ACC112 (cell line): Measurements from ENCODE around the gene CLIP2.

Experiments
- H2AFZ ChIP-seq: fragments of 200-600 bp; sonication (generic); one replicate; pipeline ENCODE4 v1.6.0; 2017; ENCODE audit warnings: antibody characterized with exemption, low read length; ENCODE audit not compliant: unreplicated experiment
- H3K27ac ChIP-seq: fragments of 200-600 bp; sonication (generic); 2 replicates; pipeline ENCODE4 v1.5.1; 2014; ENCODE audit warnings: low read depth, mild to moderate bottlenecking, antibody characterized with exemption, low read length, moderate library complexity
- H3K27me3 ChIP-seq: fragments of 200-600 bp; sonication (generic); 2 replicates; pipeline ENCODE4 v1.6.1; 2014; ENCODE audit warnings: mild to moderate bottlenecking, antibody characterized with exemption, low read length, moderate library complexity, mixed read lengths; ENCODE audit not compliant: insufficient read depth
- H3K36me3 ChIP-seq: fragments of 200-600 bp; sonication (generic); 2 replicates; pipeline ENCODE4 v1.6.1; 2016; ENCODE audit warnings: mild to moderate bottlenecking, antibody characterized with exemption, low read length, moderate library complexity, mixed read lengths; ENCODE audit not compliant: insufficient read depth
- H3K4me1 ChIP-seq: fragments of 200-600 bp; sonication (generic); one replicate; pipeline ENCODE4 v1.6.1; 2016; ENCODE audit warnings: low read length, mixed read lengths; ENCODE audit not compliant: insufficient read depth, unreplicated experiment, control insufficient read depth
- H3K4me3 ChIP-seq: fragments of 200-600 bp; sonication (generic); 2 replicates; pipeline ENCODE4 v1.5.1; 2014; ENCODE audit warnings: mild to moderate bottlenecking, low read depth, low read length
- H3K79me2 ChIP-seq: fragments of 200-600 bp; sonication (generic); one replicate; pipeline ENCODE4 v1.6.0; 2016; ENCODE audit warnings: low read length; ENCODE audit not compliant: control insufficient read depth, unreplicated experiment, insufficient read depth

Gene CLIP2

GRCh38 chr7:74299401-74299800, 10.2 kb downstream of the CLIP2 start:
- no peaks in the 10 kb centered on the region for H3K36me3 ChIP-seq
- no peak overlapping the region for H3K4me3 ChIP-seq
- H3K4me1 ChIP-seq: peaks cover 8% of the 10 kb centered on the region
- no peak overlapping the region for H2AFZ ChIP-seq
- H3K27me3 ChIP-seq: no peaks in the 10 kb centered on the region
- peaks cover 42% of the 10 kb centered on the region for H3K79me2 ChIP-seq
- no peak overlapping the region for H3K27ac ChIP-seq

- peaks cover 29% of the 10 kb centered on the region for H3K79me2 ChIP-seq
These were observed 11.7 kb downstream of the CLIP2 start for GRCh38 chr7:74300926-74301325.

GRCh38 chr7:74302745-74303221, 13.6 kb downstream of the CLIP2 start:
- H3K27ac ChIP-seq: no peak overlapping the region
- H3K79me2 ChIP-seq: peaks cover 20% of the 10 kb centered on the region
- H3K36me3 ChIP-seq: no peaks in the 10 kb centered on the region

More at GRCh38 chr7:74300926-74301325, 11.7 kb downstream of the CLIP2 start:
- Histone ChIP-seq H3K27ac (no peak overlapping the region), H3K4me3 (no peak overlapping the region), H3K27me3 (no peaks in the 10 kb centered on the region), H3K4me1 (peaks cover 4% of the 10 kb centered on the region), H3K36me3 (no peaks in the 10 kb centered on the region), H2AFZ (no peak overlapping the region)

GRCh38 chr7:74304550-74304949, 15.3 kb downstream of the CLIP2 start:
- Histone ChIP-seq H3K4me1 (peaks cover 18% of the 10 kb centered on the region), H3K27me3 (no peaks in the 10 kb centered on the region), H2AFZ (no peak overlapping the region), H3K79me2 (peaks cover 20% of the 10 kb centered on the region), H3K4me3 (no peak overlapping the region), H3K27ac (no peak overlapping the region), H3K36me3 (no peaks in the 10 kb centered on the region)

More at GRCh38 chr7:74302745-74303221, 13.6 kb downstream of the CLIP2 start:
- H3K4me3 ChIP-seq: no peak overlapping the region
- no peaks in the 10 kb centered on the region for H3K27me3 ChIP-seq
- H3K4me1 ChIP-seq: peaks cover 18% of the 10 kb centered on the region
- H2AFZ ChIP-seq: no peak overlapping the region

GRCh38 chr7:74306004-74306729, 17.0 kb downstream of the CLIP2 start:
- H3K27me3 ChIP-seq: no peaks in the 10 kb centered on the region
- peaks cover 18% of the 10 kb centered on the region for H3K4me1 ChIP-seq
- H3K4me3 ChIP-seq: no peak overlapping the region; the same call in 1 of the 2 replicates
- no peak overlapping the region for H3K27ac ChIP-seq
- H3K36me3 ChIP-seq: no peaks in the 10 kb centered on the region
- H3K79me2 ChIP-seq: peaks cover 14% of the 10 kb centered on the region
- H2AFZ ChIP-seq: no peak overlapping the region

- Histone ChIP-seq H3K36me3 (no peaks in the 10 kb centered on the region), H3K79me2 (peaks cover 17% of the 10 kb centered on the region), H3K4me1 (peaks cover 21% of the 10 kb centered on the region), H2AFZ (peak overlapping the region; percentile 13), H3K4me3 (no peak overlapping the region; the same call in 1 of the 2 replicates), H3K27ac (peak overlapping the region; percentile 21; the same call in 1 of the 2 replicates), H3K27me3 (no peaks in the 10 kb centered on the region)
These were observed 17.7 kb downstream of the CLIP2 start for GRCh38 chr7:74306730-74307469.

- H3K27ac ChIP-seq: no peak overlapping the region
- no peaks in the 10 kb centered on the region for H3K27me3 ChIP-seq
- no peaks in the 10 kb centered on the region for H3K36me3 ChIP-seq
- no peak overlapping the region for H3K4me3 ChIP-seq
- H3K79me2 ChIP-seq: peaks cover 10% of the 10 kb centered on the region
- no peak overlapping the region for H2AFZ ChIP-seq
- H3K4me1 ChIP-seq: peaks cover 19% of the 10 kb centered on the region
These were observed 18.7 kb downstream of the CLIP2 start for GRCh38 chr7:74307738-74308505.

- no peaks in the 10 kb centered on the region for H3K27me3 ChIP-seq
- no peak overlapping the region for H3K4me3 ChIP-seq
- no peak overlapping the region for H2AFZ ChIP-seq
- no peaks in the 10 kb centered on the region for H3K36me3 ChIP-seq
- peaks cover 8% of the 10 kb centered on the region for H3K79me2 ChIP-seq
- H3K27ac ChIP-seq: no peak overlapping the region
- peaks cover 17% of the 10 kb centered on the region for H3K4me1 ChIP-seq
These were observed 20.0 kb downstream of the CLIP2 start for GRCh38 chr7:74309181-74309580.

GRCh38 chr7:74311305-74311744, 22.1 kb downstream of the CLIP2 start:
- H3K79me2 ChIP-seq: peaks cover 8% of the 10 kb centered on the region
- H3K36me3 ChIP-seq: no peaks in the 10 kb centered on the region
- no peak overlapping the region for H2AFZ ChIP-seq
- H3K4me3 ChIP-seq: no peak overlapping the region
- peaks cover 13% of the 10 kb centered on the region for H3K4me1 ChIP-seq
- no peak overlapping the region for H3K27ac ChIP-seq
- no peaks in the 10 kb centered on the region for H3K27me3 ChIP-seq

- H3K4me3 ChIP-seq: no peak overlapping the region
- H3K36me3 ChIP-seq: no peaks in the 10 kb centered on the region
- peaks cover 8% of the 10 kb centered on the region for H3K79me2 ChIP-seq
- H3K27ac ChIP-seq: no peak overlapping the region
- H3K4me1 ChIP-seq: peaks cover 3% of the 10 kb centered on the region
- H2AFZ ChIP-seq: no peak overlapping the region
- no peaks in the 10 kb centered on the region for H3K27me3 ChIP-seq
These were observed 23.3 kb downstream of the CLIP2 start for GRCh38 chr7:74312418-74313028.
